CD14-positive monocyte (primary cell): ENCODE measurements around the gene ZNF558. TPM values are rescaled to one million over a fixed set of nuclear protein-coding genes. Genes with fewer than 3 reads are reported as not detected.

Experiments
- DNase-seq, 3 donors: peaks; one replicate each; pipeline ENCODE4 v3.0.0-alpha.2; 2011 to 2022
- H2AFZ ChIP-seq: 2 replicates; pipeline ENCODE4 v1.6.0; 2012; ENCODE audit warnings: mild to moderate bottlenecking, low read depth, low read length, inconsistent platforms; ENCODE audit not compliant: insufficient read depth, poor library complexity, severe bottlenecking
- H3K27ac ChIP-seq, 2 donors: 1 replicate in 1 of 2; 2 replicates in 1 of 2; pipeline ENCODE4 v1.5.1; 2012 to 2013; ENCODE audit warnings: low read length in 2 of 2, control low read depth in 1 of 2, inconsistent platforms in 1 of 2, low read depth in 1 of 2, mild to moderate bottlenecking in 1 of 2
- H3K27me3 ChIP-seq, 2 donors: one replicate each; pipeline versions ENCODE4 v1.6.0 to v1.6.1; 2011 to 2013; ENCODE audit warnings: low read length in 2 of 2; ENCODE audit not compliant: control insufficient read depth in 2 of 2, insufficient read depth in 2 of 2
- H3K36me3 ChIP-seq, 2 donors: replicated peaks in 1 of 2; 1 replicate in 1 of 2; 2 replicates in 1 of 2; pipeline versions ENCODE4 v1.5.1 to v1.6.1; 2012 to 2013; ENCODE audit warnings: low read length in 2 of 2, control low read depth in 1 of 2, inconsistent platforms in 1 of 2, mild to moderate bottlenecking in 1 of 2; ENCODE audit not compliant: insufficient read depth in 2 of 2, control insufficient read depth in 1 of 2
- H3K4me1 ChIP-seq, 2 donors: 1 replicate in 1 of 2; 2 replicates in 1 of 2; pipeline versions ENCODE4 v1.5.1 to v1.6.1; 2012 to 2013; ENCODE audit warnings: low read length in 2 of 2, control low read depth in 1 of 2, inconsistent platforms in 1 of 2, mild to moderate bottlenecking in 1 of 2, moderate library complexity in 1 of 2; ENCODE audit not compliant: insufficient read depth in 2 of 2, control insufficient read depth in 1 of 2
- H3K4me2 ChIP-seq: replicated peaks from 2 replicates; pipeline ENCODE3; 2012; ENCODE audit warnings: low read length, moderate library complexity, mild to moderate bottlenecking; ENCODE audit not compliant: poor library complexity, severe bottlenecking; ENCODE audit errors: extremely low read depth
- H3K4me3 ChIP-seq, 3 experiments: fragments of 200-600 bp in 1 of 3; sonication (generic) in 1 of 3; replicated peaks in 1 of 3; 1 replicate in 2 of 3; 2 replicates in 1 of 3; pipeline ENCODE4 v1.5.1; 2011 to 2013; ENCODE audit warnings: low read length in 3 of 3, mild to moderate bottlenecking in 3 of 3, control low read depth in 2 of 3, low read depth in 2 of 3, inconsistent platforms in 1 of 3, moderate library complexity in 1 of 3
- H3K79me2 ChIP-seq: 2 replicates; pipeline ENCODE4 v1.6.0; 2012; ENCODE audit warnings: mild to moderate bottlenecking, control low read depth, inconsistent platforms, low read length, moderate library complexity; ENCODE audit not compliant: insufficient read depth
- H3K9ac ChIP-seq: 2 replicates; pipeline ENCODE4 v1.6.0; 2017; ENCODE audit warnings: low read length, mild to moderate bottlenecking; ENCODE audit not compliant: insufficient read depth, poor library complexity, severe bottlenecking
- H3K9me3 ChIP-seq, 2 donors: replicated peaks in 1 of 2; 1 replicate in 1 of 2; 2 replicates in 1 of 2; pipeline versions ENCODE4 v1.5.1 to v1.6.1; 2012 to 2013; ENCODE audit warnings: low read length in 2 of 2, control low read depth in 1 of 2; ENCODE audit not compliant: control insufficient read depth in 1 of 2, insufficient read depth in 1 of 2
- H4K20me1 ChIP-seq: 2 replicates; pipeline ENCODE4 v1.6.0; 2012; ENCODE audit warnings: mild to moderate bottlenecking, low read length, control low read depth, moderate library complexity; ENCODE audit not compliant: insufficient read depth
- H3K27ac Mint-ChIP-seq, 7 donors: one replicate each; pipeline ENCODE4 v1.8.0; 2020; ENCODE audit warnings: mild to moderate bottlenecking in 7 of 7, mixed read lengths in 7 of 7, moderate library complexity in 6 of 7, inconsistent platforms in 2 of 7
- H3K27me3 Mint-ChIP-seq, 3 donors: one replicate each; pipeline ENCODE4 v1.8.0; 2021 to 2022; ENCODE audit warnings: low read depth in 3 of 3, mild to moderate bottlenecking in 3 of 3, mixed read lengths in 3 of 3, moderate library complexity in 3 of 3, inconsistent platforms in 1 of 3
- H3K36me3 Mint-ChIP-seq, 2 donors: one replicate each; pipeline ENCODE4 v1.8.0; 2020; ENCODE audit warnings: mixed read lengths in 2 of 2, inconsistent platforms in 1 of 2, mild to moderate bottlenecking in 1 of 2
- H3K4me1 Mint-ChIP-seq: one replicate; pipeline ENCODE4 v1.8.0; 2020; ENCODE audit warnings: mild to moderate bottlenecking, mixed read lengths
- H3K4me3 Mint-ChIP-seq, 2 donors: one replicate each; pipeline ENCODE4 v1.8.0; 2020; ENCODE audit warnings: mild to moderate bottlenecking in 2 of 2, mixed read lengths in 2 of 2, moderate library complexity in 1 of 2
- H3K9me3 Mint-ChIP-seq, 7 donors: one replicate each; pipeline ENCODE4 v1.8.0; 2020 to 2022; ENCODE audit warnings: mixed read lengths in 7 of 7, mild to moderate bottlenecking in 6 of 7, moderate library complexity in 6 of 7, inconsistent platforms in 2 of 7
- WGBS: methylation state at CpG from one replicate; pipeline ENCODE4 v1.1.5; 2013; ENCODE audit warnings: missing lambda C conversion rate; ENCODE audit not compliant: insufficient coverage; 5-methylcytosine and 5-hydroxymethylcytosine counted together
- intact Hi-C, 2 donors: fragments of 100-400 bp; cut with micrococcal nuclease; formaldehyde crosslinking; loops; one replicate each; pipeline versions ENCODE4 v1.15.0 to v1.15.1; 2023
- polyA plus RNA-seq, 3 donors: library from polyadenylated mRNA; depleted of rRNA in 1 of 3; unstranded in 2 of 3; stranded (reverse) in 1 of 3; fragments of 300-500 nt in 2 of 3; fragments of >200 nt in 1 of 3; fragmentation: Illumina TruSeq in 2 of 3; gene quantifications; 1 replicate in 2 of 3; 2 replicates in 1 of 3; pipeline ENCODE4 v1.2.3, GENCODE V29; 2012 to 2021
- TF ChIP-seq, protein P1 (sequence below): fragments of 200-600 bp; IDR thresholded peaks from one replicate; pipeline ENCODE4 v1.8.0; 2022; ENCODE audit warnings: antibody characterized with exemption, mild to moderate bottlenecking

Gene ZNF558
- polyA plus RNA-seq, 3 donors = 3.7 to 22.1 (median 5.6) TPM

DNA sequence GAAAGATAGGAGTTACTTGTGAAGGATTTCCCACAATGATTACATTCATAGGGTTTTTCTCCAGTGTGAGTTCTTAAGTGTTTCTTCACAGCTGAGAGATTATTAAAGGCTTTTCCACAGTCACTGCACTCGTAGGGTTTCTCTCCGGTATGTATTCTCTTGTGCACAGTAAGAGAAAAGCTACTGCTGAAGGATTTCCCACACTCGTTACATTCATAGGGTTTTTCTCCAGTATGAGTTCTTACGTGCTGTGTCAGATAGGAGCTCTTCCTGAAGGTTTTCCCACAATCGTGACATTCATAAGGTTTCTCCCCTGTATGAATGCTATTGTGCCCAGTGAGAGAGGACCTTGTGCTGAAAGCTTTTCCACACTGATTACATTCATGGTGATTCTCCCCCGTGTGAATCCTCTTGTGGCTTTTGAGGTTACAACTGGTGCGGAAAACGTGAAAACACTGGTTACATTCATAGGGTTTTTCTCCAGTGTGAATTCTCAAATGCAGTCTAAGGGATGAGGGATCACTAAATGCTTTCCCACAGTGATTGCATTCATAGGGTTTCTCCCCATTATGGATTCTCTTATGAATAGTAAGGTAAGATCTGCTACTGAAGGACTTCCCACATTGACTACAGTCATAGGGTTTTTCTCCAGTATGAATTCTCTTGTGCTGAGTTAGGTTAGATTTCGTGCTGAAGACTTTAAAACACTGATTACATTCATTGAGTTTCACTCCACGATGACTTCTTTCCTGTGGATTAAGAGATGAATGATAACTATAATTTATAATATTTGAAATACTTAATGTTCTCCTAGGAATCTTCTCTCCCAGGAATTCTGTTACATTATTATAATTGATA, 20.6 kb downstream of the ZNF558 start:
- Histone ChIP-seq H4K20me1 (no peaks in the 10 kb centered on the region), H3K4me1 (no peaks in the 10 kb centered on the region), H3K36me3 (peaks cover 35 to 80% of the 10 kb centered on the region in 2 donors), H3K9ac (no peak overlapping the region), H3K27me3 (no peaks in the 10 kb centered on the region), H3K27ac (no peak overlapping the region), H3K79me2 (no peaks in the 10 kb centered on the region), H3K4me2 (no peak overlapping the region), H2AFZ (no peak overlapping the region), H3K4me3 (peak overlapping the region in 1 of 3 experiments; percentile 31), H3K9me3 (peaks cover 63 to 99% of the 10 kb centered on the region in 2 donors)
- TF ChIP-seq, protein P1, sequence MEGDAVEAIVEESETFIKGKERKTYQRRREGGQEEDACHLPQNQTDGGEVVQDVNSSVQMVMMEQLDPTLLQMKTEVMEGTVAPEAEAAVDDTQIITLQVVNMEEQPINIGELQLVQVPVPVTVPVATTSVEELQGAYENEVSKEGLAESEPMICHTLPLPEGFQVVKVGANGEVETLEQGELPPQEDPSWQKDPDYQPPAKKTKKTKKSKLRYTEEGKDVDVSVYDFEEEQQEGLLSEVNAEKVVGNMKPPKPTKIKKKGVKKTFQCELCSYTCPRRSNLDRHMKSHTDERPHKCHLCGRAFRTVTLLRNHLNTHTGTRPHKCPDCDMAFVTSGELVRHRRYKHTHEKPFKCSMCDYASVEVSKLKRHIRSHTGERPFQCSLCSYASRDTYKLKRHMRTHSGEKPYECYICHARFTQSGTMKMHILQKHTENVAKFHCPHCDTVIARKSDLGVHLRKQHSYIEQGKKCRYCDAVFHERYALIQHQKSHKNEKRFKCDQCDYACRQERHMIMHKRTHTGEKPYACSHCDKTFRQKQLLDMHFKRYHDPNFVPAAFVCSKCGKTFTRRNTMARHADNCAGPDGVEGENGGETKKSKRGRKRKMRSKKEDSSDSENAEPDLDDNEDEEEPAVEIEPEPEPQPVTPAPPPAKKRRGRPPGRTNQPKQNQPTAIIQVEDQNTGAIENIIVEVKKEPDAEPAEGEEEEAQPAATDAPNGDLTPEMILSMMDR = no peak
- intact Hi-C loops = no loop called here
- Mint-ChIP-seq H3K4me3 (no peak overlapping the region), H3K27ac (no peak overlapping the region), H3K9me3 (peaks cover 54 to 92% (median 89%) of the 10 kb centered on the region in 7 donors), H3K36me3 (peaks cover 62 to 70% of the 10 kb centered on the region in 2 donors), H3K4me1 (no peaks in the 10 kb centered on the region), H3K27me3 (no peaks in the 10 kb centered on the region)
- DNase-seq = no peak
- 100% methylated on average over 3 of the region's 10 CpGs for WGBS

DNA sequence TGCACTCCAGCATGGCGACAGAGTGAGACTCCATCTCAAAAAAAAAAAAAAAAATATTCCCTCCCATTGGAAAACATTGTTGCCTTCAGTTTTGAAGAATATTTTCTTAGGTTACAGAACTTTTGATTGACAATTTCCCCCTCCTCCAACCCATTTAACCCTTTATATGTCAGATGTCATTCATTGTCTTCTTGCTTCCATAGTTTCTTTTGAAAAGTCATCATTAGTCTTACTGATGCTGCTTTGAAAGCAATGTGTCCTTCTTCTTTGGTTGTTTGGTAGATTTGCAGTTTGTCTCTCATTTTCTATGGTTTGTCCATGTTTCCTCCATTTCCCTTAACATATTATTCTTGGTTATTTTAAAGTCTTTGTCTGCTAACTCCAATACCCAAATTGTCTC, 25.4 kb downstream of the ZNF558 start:
- H3K36me3 ChIP-seq = peaks cover 12 to 31% of the 10 kb centered on the region in 2 donors
- H3K4me1 Mint-ChIP-seq = no peaks in the 10 kb centered on the region
- H3K27me3 ChIP-seq = no peaks in the 10 kb centered on the region
- WGBS = no CpG with 5 or more reads among the region's 1 CpG
- no peak for DNase-seq
- no peaks in the 10 kb centered on the region for H3K79me2 ChIP-seq
- H3K9me3 Mint-ChIP-seq = peaks cover 54 to 93% (median 85%) of the 10 kb centered on the region in 7 donors
- H3K36me3 Mint-ChIP-seq = peaks cover 23 to 32% of the 10 kb centered on the region in 2 donors
- peak overlapping the region in 1 of 3 experiments; percentile 20 for H3K4me3 ChIP-seq
- H2AFZ ChIP-seq = no peak overlapping the region
- H3K9me3 ChIP-seq = peaks cover 72 to 90% of the 10 kb centered on the region in 2 donors
- H3K4me2 ChIP-seq = no peak overlapping the region
- H3K9ac ChIP-seq = no peak overlapping the region
- TF ChIP-seq, protein P1 = no peak
- peaks cover 0 to 1% (median 0%) of the 10 kb centered on the region in 3 donors for H3K27me3 Mint-ChIP-seq
- no peaks in the 10 kb centered on the region for H3K4me1 ChIP-seq
- H3K27ac ChIP-seq = no peak overlapping the region
- H3K4me3 Mint-ChIP-seq = no peak overlapping the region
- intact Hi-C loops = no loop called here
- H4K20me1 ChIP-seq = no peaks in the 10 kb centered on the region
- H3K27ac Mint-ChIP-seq = no peak overlapping the region
